CD4-positive, alpha-beta memory T cell (primary cell): ENCODE data around the gene RBMX. TPM values are rescaled to one million over a fixed set of nuclear protein-coding genes. Genes with fewer than 3 reads are reported as not detected.

ENCODE experiments used
- polyA plus RNA-seq, 2 donors: library from polyadenylated mRNA; unstranded; fragments of 300-500 nt; fragmentation: Illumina TruSeq; gene quantifications; one replicate each; pipeline ENCODE4 v1.2.3, GENCODE V29; 2021
- total RNA-seq, 2 experiments: library from RNA; stranded (reverse); gene quantifications; one replicate each; pipeline ENCODE4 v1.2.3, GENCODE V29; 2021

RBMX gene
- total and polyA plus RNA-seq, 4 experiments from 2014 or later, result 183 to 246 (median 241) TPM

Other genes starting within 250 kb of the RBMX start
- gene CD40LG, start 232.6 kb downstream of the RBMX start, total RNA-seq, result 10 to 100 TPM; 68.4 to 75.0 TPM
- 100 to 1,000 TPM; 109 to 137 TPM for gene CD40LG, start 232.6 kb downstream of the RBMX start, polyA plus RNA-seq
- 10 to 100 TPM; 81.3 to 83.4 TPM for gene ARHGEF6, start 99.8 kb downstream of the RBMX start, total RNA-seq
- 10 to 100 TPM; 77.7 to 86.1 TPM for gene ARHGEF6, start 99.8 kb downstream of the RBMX start, polyA plus RNA-seq
- not detected for gene GPR101, start 153.3 kb upstream of the RBMX start, total RNA-seq
- gene GPR101, start 153.3 kb upstream of the RBMX start, polyA plus RNA-seq, result not detected